ENCODE measurements around the gene C16orf54. TPM values are rescaled to one million over a fixed set of nuclear protein-coding genes. Genes with fewer than 3 reads are reported as not detected.
"Not testable (repeated sequence)": the region's sequence is repeated elsewhere in the genome, so short reads cannot be mapped to it uniquely, and the experiment has no call there.

C16orf54 gene
- total RNA-seq, 1 donor: not detected

DNA sequence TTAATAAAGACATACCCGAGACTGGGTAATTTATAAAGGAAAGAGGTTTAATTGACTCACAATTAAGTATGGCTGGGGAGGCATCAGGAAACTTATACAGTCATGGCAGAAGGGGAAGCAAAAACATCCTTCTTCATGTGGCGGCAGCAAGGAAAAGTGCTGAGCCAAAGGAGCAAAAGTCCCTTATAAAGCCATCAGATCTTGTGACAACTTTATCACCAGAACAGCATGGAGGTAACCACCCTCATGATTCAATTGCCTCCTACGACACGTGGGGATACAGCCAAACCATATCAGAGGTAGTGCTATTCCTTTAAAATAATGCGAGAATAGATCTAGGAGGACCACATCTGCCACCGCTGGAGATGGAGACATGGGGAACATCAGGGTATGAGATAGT is 9.0 kb downstream of the C16orf54 start:
- H3K4me3 ChIP-seq (ENCODE audit: low read depth, low read length): no peak overlapping the region
- no peak for DNase-seq (ENCODE audit: low read depth)
- TF ChIP-seq, protein P1, sequence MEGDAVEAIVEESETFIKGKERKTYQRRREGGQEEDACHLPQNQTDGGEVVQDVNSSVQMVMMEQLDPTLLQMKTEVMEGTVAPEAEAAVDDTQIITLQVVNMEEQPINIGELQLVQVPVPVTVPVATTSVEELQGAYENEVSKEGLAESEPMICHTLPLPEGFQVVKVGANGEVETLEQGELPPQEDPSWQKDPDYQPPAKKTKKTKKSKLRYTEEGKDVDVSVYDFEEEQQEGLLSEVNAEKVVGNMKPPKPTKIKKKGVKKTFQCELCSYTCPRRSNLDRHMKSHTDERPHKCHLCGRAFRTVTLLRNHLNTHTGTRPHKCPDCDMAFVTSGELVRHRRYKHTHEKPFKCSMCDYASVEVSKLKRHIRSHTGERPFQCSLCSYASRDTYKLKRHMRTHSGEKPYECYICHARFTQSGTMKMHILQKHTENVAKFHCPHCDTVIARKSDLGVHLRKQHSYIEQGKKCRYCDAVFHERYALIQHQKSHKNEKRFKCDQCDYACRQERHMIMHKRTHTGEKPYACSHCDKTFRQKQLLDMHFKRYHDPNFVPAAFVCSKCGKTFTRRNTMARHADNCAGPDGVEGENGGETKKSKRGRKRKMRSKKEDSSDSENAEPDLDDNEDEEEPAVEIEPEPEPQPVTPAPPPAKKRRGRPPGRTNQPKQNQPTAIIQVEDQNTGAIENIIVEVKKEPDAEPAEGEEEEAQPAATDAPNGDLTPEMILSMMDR (IDR thresholded peaks at IDR 0.05; ENCODE audit: insufficient read depth, low read depth, low read length): no peak

- TF ChIP-seq, protein P1 (IDR thresholded peaks at IDR 0.05; ENCODE audit: insufficient read depth, low read depth, low read length): peak; percentile 35
- DNase-seq (ENCODE audit: low read depth): peak; percentile 14
Observed at GRCh38 chr16:29736112-29736511, 9.7 kb downstream of the C16orf54 start.

DNA sequence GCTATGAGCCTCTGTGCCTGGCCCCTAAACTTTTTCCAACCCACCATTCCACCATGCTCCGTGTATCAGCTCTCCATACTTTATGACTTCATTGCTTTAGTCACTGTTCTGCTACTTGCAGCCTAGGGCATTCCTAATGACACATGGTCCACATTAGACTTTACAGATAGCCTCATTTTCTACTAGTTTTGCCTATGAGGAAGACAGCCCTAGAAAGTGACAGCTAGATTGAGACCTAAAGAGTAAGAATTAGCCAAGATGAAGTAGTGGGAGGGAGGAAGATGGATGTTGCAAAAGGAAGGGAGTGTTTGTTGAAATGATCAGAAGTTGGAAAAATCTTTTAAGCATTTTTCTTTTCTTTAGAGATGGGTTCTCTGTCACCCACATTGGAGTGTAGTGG is 11.0 kb downstream of the C16orf54 start:
- TF ChIP-seq, protein P1 (IDR thresholded peaks at IDR 0.05; ENCODE audit: insufficient read depth, low read depth, low read length): no peak
- no peak for DNase-seq (ENCODE audit: low read depth)

More at GRCh38 chr16:29736112-29736511, 9.7 kb downstream of the C16orf54 start:
- H3K4me3 ChIP-seq (ENCODE audit: low read depth, low read length): no peak overlapping the region

GRCh38 chr16:29731768-29732601 is 13.8 kb downstream of the C16orf54 start:
- not testable (repeated sequence) for DNase-seq (ENCODE audit: low read depth); H3K4me3 ChIP-seq (ENCODE audit: low read depth, low read length)

More for the DNA sequence above, 11.0 kb downstream of the C16orf54 start:
- no peak overlapping the region for H3K4me3 ChIP-seq (ENCODE audit: low read depth, low read length)

- TF ChIP-seq, protein P1 (IDR thresholded peaks at IDR 0.05; ENCODE audit: insufficient read depth, low read depth, low read length): no peak
- no peak overlapping the region for H3K4me3 ChIP-seq (ENCODE audit: low read depth, low read length)
- DNase-seq (ENCODE audit: low read depth): no peak
Observed at GRCh38 chr16:29730649-29731048, 15.1 kb downstream of the C16orf54 start.

- H3K4me3 ChIP-seq (ENCODE audit: low read depth, low read length): no peak overlapping the region
- peak; percentile 56 for DNase-seq (ENCODE audit: low read depth)
- TF ChIP-seq, protein P1 (IDR thresholded peaks at IDR 0.05; ENCODE audit: insufficient read depth, low read depth, low read length): peak; percentile 79
Observed at GRCh38 chr16:29729116-29729521, 16.7 kb downstream of the C16orf54 start.

DNA sequence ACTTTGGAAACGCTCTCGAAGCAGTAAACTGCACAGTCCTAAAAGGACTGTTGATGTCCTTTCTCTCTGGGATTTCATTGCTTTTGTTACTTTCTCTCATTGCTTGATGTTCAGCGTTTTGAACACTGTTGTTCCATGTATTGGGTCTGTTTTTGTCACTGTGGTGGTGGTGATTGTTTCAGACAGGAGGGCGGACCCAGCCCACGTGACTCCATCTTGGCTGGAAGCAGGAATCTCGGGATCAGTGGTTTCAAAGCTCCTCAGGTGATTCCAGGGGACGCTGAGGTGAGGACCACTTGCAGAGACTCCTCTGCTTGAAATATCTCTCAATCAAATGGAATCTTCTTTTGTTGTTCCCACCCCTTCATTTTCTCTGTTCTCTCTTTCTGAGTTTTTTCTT is 18.3 kb downstream of the C16orf54 start:
- no peak overlapping the region for H3K4me3 ChIP-seq (ENCODE audit: low read depth, low read length)
- DNase-seq (ENCODE audit: low read depth): no peak
- TF ChIP-seq, protein P1 (IDR thresholded peaks at IDR 0.05; ENCODE audit: insufficient read depth, low read depth, low read length): no peak

Measured in fibroblast of villous mesenchyme (primary cell).